T-helper 22 cell (primary cell): ENCODE data around the gene GABRB1.

Experiments
- DNase-seq: peaks from one replicate; pipeline ENCODE4 v3.0.0-alpha.2; 2020; ENCODE audit warnings: low read depth

The GABRB1 gene

DNA sequence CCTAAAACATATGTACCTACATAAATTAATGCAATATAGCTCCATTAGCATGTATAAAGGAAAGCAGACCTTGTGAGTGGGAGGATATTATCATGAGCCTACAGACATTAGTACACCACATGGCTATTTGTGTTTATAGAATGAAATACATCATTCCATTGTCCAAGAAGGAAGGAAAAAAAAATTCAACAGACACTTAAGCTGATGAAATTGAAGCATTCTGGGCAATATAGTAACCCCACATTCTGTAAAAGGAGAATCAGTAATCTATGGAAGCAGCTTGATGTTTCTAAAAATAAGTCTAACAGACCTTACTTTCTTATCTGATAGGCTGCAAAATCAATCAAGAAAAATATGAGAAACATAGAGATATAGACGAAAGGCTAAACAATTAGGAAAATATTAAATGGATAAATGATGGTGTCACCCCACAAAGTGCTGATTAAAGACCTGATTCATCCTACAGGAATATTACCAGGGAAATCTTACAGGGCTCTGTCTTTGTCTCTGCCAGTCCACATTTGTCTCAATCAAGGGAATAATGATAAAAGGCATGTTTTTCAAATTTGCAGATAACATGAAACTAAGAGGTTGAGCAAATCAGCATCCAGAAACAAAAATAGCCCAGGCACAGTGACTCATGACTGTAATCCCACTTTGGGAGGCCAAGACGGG is 355.3 kb downstream of the GABRB1 start:
- DNase-seq = no peak

DNA sequence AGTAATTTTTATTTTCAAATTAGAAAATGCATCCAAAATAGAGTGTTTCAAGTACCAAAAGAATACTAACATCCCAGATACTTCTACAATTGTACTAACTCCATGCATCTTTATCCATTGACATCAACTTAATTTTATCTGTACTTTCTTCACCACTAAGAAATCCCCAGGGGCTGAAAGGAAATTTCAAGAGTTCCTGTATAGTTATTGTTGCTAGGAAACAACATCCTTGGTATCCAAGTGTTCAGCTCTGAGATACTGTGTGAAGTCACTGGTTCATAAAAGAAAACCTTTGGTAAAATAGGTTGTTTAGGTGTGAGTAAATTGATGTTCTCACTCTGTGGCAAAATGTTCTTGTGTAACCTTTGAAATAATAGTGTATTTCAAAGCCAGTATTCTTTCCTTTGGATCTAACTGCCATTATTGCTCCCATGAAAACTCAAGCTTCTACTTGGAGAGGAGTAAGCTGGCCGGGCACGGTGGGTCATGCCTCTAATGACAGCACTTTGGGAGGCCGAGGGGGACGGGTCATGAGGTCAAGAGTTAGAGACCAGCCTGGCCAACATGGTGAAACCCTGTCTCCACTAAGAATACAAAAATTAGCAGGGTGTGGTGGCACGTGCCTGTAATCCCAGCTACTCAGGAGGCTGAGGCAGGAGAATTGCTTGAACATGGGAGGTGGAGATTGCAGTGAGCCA is 359.2 kb downstream of the GABRB1 start:
- no peak for DNase-seq

DNA sequence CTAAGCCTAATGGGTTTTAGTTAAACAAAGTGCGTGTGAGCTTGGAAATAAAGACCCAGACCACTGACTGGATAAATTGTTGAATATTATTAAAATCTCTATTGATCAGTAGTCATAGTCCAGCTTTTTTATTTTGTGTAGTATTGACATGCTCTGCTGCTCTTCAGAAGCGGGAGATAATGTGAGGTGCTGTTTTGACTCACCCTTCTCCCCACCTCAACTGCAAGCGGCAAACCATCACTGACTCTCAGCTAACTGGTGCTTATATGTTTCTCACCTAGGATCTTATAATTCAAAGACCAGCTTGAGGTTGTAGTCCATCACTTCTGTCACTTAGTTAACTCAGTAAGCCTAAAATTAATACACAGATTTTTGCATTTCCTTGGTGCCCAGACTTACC is 359.9 kb downstream of the GABRB1 start:
- no peak for DNase-seq

DNA sequence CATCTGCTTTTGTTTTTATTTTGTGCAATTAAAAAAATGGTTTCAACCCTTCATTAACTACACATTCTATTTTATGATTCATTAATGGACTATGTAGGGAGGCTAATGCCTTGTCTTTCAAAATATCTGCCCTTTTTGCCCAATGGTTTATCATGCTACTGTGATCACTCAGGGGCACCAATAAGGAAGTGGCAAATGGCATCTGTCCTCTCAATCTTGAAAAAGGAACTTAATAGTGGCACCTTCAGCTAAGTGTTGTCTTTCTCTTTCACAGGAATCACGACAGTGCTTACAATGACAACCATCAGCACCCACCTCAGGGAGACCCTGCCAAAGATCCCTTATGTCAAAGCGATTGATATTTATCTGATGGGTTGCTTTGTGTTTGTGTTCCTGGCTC is 375.0 kb downstream of the GABRB1 start:
- no peak for DNase-seq

DNA sequence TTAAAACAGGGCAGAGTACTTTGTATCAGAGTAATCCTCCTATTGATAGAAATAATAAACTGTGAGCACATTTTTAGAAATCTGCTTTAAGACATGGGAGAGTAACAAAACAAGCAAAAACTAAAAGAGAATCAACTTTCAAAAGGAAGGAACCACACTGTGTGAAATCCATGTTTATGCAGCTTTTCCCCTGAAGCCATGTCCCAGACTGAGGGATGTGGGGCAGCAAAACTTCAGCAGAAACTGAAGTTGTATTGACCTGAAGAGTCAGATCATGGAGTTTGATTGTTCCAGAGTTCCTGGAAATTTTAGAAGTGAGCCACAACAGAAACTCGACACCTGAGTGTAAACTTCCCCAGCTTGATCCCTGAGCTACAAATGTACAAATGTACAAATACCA is 378.9 kb downstream of the GABRB1 start:
- no peak for DNase-seq

DNA sequence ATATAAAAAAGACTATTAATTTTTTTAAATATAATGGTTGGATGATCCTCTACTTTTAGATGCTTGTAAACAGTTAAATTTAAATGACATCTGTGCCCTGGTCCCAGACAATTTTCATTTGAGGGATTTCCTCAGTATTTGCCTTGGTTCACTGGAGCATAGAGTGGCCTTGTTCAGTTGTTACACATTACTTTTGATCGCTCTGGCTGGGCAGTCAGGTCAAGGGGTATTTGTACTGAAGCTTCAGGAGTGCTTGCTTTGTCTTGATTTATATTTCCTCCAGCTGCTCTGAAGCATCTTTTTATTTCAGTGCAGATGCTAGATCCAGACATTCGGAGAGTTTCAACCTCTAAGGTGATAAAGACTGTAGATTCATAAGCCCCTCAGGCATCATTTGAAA is 382.2 kb downstream of the GABRB1 start:
- DNase-seq = no peak

DNA sequence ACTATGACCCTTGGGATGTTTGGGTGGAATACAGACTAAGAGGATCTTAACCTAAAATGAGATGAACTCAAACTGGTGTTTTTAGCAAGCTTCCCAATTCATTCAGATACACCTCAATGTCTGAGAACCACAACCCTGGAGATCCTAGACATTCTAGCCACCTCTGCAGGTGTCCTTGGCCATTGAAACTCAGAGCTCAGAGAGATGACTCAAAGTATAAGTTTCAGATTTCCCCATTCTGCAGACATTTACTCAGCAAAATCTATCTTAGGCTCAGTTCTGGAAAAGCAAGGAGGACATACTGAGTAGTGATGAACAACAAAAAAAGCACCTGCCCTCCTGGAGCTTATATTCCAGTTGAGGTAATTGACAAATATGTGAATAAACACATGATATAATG is 384.4 kb downstream of the GABRB1 start:
- no peak for DNase-seq

DNA sequence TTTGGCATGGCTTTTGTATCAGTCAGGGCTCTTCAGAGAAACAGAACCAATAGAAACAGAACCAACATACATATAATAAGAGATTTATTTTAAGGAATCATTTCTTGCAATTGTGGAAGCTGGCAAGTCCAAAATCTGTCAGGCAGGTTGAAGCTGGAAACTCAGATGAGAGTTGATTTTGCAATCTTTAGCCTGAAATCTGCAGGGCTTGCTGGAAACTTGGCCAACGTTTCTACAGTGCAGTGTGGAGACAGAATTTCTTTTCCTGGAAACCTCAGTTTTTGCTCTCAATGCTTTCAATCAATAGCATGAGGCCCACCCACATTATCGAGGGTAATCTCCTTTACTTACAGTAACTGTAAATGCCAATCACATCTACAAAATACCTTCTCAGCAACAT is 386.8 kb downstream of the GABRB1 start:
- no peak for DNase-seq

DNA sequence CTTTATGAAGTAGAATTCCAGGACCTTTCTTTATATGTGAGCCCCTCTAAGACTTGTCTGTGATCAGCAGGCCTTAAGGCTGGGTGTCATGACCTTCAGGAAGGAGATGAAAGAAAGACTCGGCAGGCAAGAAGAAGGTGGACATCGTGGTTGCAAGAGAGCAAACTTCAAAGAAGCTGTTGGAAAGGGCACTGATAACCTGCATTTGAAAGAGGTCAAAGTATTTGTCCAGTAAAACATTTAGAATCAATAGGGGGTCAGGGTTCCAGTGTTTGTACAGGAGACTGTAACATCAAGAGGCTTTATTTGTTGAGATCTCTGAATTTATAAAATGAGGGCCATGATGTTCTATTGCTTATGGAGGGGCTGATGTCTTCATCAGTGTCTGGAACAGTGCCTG is 387.9 kb downstream of the GABRB1 start:
- no peak for DNase-seq

DNA sequence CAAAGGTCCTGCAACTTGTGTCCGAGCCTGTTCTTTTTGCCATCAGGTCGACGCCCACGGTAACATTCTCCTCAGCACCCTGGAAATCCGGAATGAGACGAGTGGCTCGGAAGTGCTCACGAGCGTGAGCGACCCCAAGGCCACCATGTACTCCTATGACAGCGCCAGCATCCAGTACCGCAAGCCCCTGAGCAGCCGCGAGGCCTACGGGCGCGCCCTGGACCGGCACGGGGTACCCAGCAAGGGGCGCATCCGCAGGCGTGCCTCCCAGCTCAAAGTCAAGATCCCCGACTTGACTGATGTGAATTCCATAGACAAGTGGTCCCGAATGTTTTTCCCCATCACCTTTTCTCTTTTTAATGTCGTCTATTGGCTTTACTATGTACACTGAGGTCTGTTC is 394.3 kb downstream of the GABRB1 start:
- DNase-seq = no peak

DNA sequence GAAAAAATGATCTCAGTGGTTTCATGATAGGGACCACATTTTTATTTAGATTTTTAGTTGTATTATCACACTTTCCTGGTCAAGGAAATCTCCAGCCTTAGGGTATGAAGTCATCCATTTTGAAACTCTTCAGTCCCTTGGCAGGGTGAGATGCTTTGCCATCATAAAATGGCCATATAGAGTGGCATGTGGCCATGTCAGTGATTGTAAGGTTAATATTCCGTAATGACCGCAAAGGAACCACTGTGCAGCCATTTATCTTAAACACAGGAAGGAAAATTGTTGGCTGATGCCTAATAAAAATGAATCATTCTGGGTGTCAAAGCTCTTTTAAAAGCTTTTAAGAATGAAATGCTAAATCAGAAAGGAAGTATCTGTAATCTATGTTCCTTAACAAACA is 396.6 kb downstream of the GABRB1 start:
- DNase-seq = no peak

DNA sequence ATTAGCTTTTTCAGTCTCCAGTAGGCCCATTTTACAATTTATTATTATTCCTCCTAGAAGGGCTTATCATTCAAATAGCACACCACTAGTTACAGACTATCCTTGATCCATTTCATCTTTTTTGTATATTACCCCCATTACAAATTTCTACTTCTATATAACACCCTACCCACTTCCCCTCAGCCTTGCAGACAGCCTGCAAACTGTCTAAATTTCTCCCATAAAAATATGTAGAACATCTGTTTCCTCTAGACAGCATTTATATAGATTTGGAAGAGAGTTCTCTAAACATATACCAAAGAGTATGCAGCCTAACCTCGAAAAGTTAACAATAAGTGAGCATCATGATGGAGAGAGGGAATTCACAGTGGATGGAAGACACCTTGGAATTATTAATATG is 401.4 kb downstream of the GABRB1 start:
- no peak for DNase-seq

DNA sequence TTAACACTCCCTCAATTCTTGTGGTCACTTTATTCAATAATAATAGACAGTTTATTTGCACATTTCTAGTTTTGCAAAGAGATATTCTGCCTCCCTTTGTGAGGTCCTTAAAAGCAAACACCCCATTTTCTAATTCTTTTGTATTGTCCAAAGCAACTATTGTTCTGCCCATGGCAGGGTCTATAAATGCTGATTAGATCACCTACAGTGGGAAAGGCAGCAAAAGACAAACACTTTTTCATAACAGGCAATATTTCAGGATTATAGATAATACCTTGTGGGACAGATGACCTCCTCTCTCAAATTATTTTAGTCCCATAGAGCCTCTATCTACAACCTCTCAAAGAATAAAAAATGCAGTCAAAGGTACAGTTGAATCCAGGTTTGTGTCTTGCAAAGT is 403.6 kb downstream of the GABRB1 start:
- DNase-seq = no peak

DNA sequence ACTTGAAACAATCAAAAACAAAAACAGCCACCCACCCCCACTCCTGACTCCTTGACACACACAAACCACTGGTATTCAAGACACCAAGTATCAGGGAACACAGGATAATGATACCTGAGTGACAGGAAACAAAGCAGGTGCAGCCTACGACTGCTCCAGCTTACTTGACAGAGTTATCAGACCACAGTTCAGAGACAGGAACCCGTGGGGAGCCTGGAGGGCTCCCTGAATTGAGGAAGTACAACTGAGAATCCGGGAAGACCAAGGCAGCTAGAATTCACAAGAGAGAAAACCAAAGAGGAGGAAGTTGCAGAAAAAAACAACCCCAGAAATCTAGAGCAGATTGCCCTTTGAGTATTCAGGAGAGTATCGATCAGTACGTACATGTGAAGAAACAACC is 411.6 kb downstream of the GABRB1 start:
- no peak for DNase-seq

DNA sequence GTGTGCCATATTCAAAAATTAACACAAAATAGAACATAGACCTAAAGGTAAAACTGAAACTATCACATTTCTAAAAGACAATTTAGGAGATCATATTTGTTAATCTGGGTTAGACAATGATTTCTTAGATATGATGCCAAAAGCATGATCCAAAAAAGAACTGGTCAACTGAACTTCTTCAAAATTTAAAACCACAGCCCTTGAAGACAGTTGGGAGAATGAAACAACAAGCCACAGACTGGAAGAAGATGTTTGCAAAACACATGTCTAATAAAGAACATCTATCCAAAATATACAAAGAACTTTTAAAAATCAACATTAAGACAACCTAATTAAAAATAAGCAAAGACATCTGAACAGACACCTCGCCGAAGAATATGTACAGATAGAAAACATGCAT is 412.7 kb downstream of the GABRB1 start:
- no peak for DNase-seq

DNA sequence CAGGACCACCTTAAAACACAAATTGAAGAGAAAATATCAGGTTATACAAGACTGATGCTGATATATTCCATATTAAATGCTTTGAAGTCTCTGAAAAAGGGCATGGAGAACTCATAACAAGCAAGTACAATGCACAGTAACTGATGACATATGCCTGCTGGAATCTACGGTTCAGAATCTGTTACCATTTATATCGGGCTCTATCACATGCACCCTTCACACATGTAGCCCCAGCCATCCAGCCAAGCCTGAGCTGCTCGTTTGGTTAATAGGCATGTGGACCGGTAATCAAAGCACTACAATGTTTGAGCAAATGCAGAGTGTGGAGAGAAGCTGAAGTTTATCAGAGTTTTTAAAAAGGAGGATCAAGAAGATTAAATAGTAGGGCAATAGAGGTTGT is 420.3 kb downstream of the GABRB1 start:
- no peak for DNase-seq

DNA sequence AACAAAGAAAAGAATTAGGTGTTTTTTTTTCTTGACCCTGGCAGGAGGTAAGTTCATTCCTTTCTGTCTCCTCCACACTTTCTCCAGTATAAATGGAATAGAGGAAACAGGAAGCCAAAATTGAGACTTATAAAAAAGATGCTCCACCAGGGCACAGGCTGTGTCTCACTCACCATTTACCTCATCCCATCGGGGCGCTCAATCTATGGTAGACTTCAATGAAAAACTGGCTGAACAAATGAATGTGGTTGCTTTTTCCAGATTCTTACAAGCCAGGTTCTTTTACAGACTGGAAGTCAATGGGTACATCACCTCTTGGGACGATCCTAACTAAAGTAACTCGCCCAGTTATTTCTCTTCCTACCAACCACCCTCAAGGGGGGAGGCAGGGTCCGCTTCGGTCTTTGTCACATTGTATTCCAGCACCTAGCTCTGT is 431.4 kb downstream of the GABRB1 start:
- DNase-seq = no peak

DNA sequence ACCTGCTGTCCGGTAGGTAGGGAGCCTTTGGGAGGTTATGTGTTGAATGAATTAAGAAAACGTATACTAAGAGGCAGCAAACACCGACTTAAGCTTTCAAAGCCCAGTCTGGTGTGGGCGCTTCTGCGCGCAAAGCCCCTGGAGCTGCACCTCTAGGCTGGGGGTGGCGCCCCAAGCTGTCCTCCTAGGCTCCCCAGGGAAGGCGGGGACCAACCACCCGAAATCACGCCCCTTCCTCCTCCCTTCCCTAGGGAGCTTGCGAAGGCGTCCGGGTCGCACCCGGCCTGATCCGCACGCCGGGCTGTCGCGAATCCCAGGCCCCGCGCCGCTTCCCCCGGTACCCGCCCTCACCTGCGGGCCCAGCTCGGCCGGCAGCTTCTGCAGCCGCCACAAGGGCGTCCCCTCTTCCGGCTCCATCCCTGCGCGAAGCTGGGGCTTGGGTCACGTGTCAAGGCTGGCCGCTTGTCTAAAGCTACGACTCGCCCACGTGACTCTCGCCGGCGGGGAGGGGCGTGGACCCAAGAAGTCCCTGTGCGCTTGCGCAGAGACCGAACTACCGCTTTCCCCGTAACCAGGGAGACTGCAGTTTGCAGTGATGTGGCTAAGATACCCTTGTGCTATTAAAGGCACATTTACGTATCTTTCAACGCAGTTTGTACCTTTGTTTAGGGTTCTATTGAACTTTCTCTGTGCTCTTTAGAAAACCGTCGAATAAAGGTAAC is 432.0 kb downstream of the GABRB1 start, which contains the start of gene COMMD8:
COMMD8 (minus strand) TSS at position 468 of the 722 bp plus-strand sequence; CDS start at position 417, 51 bp downstream.
- DNase-seq = peak; percentile 96

DNA sequence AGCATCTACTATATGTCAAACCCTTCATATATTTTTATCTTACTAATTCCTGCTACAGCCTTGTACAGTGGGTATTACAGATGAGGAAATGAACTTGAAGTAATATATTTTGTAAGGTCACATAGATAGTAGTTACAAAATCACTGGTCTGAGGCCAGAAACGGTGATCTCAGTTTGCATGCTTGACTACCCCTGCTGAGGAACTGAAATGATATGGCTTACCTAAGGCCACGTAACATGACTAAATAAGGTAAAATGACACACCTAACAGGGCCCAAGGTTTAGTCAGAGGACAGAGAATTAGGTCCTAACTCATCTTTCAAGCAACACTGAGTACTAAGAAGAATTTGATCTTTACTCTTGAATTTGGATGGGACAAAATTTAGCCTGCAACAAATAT is 433.6 kb downstream of the GABRB1 start:
- no peak for DNase-seq

DNA sequence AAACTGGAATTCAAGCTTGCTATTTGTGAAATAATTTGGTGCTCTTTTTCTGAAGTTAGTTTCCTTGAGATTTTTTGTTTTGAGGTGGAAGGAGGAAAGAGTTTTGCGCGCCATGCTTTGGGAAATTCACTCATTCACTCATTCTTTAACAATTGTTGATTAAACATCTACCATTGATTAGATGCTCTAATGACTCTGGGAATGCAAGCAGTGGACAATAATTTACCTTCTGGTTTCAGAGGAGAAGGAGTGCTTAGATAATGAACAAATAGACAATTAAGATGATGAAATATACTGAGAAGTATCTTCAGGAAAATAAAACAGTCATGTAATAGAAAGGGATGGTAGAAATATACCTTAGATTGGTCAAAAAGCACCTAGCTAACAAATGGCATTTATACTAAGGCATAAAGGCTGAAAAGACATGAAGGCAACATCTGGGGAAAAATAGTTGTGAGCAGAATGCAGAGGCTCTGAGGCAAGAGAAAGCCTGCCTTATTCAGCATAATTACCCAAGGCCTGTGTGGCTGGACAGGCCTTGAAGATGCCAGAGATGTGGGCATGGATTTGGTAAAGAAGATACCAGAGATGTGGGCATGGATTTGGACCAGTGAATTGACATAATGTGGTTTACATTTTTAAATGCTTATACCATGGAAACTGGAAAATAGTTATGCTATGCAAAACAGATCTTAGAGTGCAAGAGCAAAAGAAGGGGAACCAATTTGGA is 434.9 kb downstream of the GABRB1 start:
- no peak for DNase-seq

DNA sequence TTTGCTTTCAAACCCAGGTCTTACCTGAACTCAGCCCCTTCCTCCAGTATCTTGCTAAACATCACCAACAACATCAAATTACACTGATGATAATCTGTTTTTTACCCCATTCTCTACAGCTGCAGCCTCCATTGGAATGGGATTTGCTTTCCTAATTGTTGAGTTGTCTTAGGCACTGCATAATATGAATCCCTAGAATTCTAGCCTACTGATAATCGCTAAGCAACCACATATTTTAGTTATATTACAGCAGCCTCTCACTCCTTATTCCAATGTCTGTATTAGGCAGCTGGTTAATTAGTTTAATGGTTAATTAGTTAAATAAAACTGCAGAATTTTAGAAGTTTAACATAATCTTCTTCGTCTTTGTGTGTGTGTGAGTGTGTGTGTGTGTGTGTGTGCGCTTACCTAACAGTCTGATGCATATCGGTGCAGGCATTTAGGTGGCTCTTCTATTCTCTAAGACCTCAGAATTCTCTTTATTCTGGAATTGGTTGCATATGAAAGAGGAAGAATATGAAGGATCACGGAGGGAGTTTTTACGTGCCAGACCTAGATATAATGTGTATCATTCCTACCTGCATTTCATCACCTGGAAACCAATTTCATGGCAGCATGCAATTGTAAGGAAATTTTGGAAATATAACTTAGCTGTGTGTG is 437.5 kb downstream of the GABRB1 start:
- no peak for DNase-seq

DNA sequence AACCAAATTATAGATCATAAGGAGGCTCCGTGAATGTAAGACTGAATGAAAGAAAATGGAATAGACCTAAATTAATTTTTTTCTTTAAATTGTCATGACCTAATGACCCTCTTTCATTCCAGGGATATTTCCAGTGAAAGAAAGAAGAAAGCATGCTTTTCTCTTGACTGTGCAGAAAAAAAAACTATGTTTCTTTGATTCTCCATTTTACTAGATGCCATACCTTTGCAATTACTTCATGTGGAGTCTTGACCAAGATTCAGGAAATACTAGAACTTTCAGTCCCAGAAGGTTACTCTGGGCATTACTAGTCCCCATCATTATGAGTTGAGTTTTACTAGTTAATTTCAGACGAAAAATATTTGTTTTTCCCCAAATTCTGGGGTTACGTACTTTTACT is 438.6 kb downstream of the GABRB1 start:
- DNase-seq = no peak
